Measurements from ENCODE around the gene SLC16A7.

- TF ChIP-seq, protein P1, sequence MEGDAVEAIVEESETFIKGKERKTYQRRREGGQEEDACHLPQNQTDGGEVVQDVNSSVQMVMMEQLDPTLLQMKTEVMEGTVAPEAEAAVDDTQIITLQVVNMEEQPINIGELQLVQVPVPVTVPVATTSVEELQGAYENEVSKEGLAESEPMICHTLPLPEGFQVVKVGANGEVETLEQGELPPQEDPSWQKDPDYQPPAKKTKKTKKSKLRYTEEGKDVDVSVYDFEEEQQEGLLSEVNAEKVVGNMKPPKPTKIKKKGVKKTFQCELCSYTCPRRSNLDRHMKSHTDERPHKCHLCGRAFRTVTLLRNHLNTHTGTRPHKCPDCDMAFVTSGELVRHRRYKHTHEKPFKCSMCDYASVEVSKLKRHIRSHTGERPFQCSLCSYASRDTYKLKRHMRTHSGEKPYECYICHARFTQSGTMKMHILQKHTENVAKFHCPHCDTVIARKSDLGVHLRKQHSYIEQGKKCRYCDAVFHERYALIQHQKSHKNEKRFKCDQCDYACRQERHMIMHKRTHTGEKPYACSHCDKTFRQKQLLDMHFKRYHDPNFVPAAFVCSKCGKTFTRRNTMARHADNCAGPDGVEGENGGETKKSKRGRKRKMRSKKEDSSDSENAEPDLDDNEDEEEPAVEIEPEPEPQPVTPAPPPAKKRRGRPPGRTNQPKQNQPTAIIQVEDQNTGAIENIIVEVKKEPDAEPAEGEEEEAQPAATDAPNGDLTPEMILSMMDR (IDR thresholded peaks at IDR 0.05) = no peak
- TF ChIP-seq EZH2phosphoT487 (IDR thresholded peaks at IDR 0.05) = no peak
- no peak for TF ChIP-seq EZH2 (IDR thresholded peaks at IDR 0.05)
Observed at GRCh38 chr12:59689776-59690175, 93.9 kb downstream of the SLC16A7 start.
